ENCODE measurements around the gene RFX5. TPM values are rescaled to one million over a fixed set of nuclear protein-coding genes. Genes with fewer than 3 reads are reported as not detected.

Gene RFX5
- total RNA-seq, 1 experiment from 2014 or later: 72.7 TPM

GRCh38 chr1:151312411-151312810, 34.6 kb downstream of the RFX5 start:
- H2BK20ac ChIP-seq (ENCODE audit: low read depth, low read length, poor library complexity, severe bottlenecking): no peak overlapping the region
- H3K27ac Mint-ChIP-seq: no peak overlapping the region
- no peak overlapping the region for H3K14ac ChIP-seq (ENCODE audit: insufficient read depth, low read length)
- H3K36me3 Mint-ChIP-seq (ENCODE audit: insufficient read depth in 1 of 3, low read depth in 3 of 3): peaks cover 9 to 64% (median 32%) of the 10 kb centered on the region in 3 experiments; a peak in 6 of 7 replicates
- H3K4me1 ChIP-seq (ENCODE audit: insufficient read depth, low read length): 0 out of 2 replicates have a peak, but pooled peaks cover 5% of the 10 kb centered on the region
- H3K9me3 ChIP-seq (ENCODE audit: control insufficient read depth, low read depth, low read length): no peaks in the 10 kb centered on the region
- H4K5ac ChIP-seq (ENCODE audit: insufficient read length, low read depth, low read length): no peak overlapping the region
- no peak overlapping the region for H3K4me3 Mint-ChIP-seq
- H3K9ac ChIP-seq (ENCODE audit: extremely low read depth, insufficient read length, low read length): no peak overlapping the region
- TF ChIP-seq CTCF (conservative IDR thresholded peaks at IDR 0.05): no peak
- H3K4me1 Mint-ChIP-seq: peaks cover 10 to 11% of the 10 kb centered on the region in 2 experiments
- H3K23me2 ChIP-seq (ENCODE audit: insufficient read length, low read depth, low read length, poor library complexity, severe bottlenecking): no peaks in the 10 kb centered on the region
- no peak overlapping the region for H3K27ac ChIP-seq (ENCODE audit: insufficient read length, low read depth, low read length)
- no peak overlapping the region for H3K4ac ChIP-seq (ENCODE audit: low read depth, low read length)
- no peak overlapping the region for H4K91ac ChIP-seq (ENCODE audit: insufficient read length, low read depth, low read length)
- H3K56ac ChIP-seq (ENCODE audit: insufficient read length, low read depth, low read length): no peak overlapping the region
- no peak overlapping the region for H2AFZ ChIP-seq (ENCODE audit: low read length)
- no peaks in the 10 kb centered on the region for H3K79me1 ChIP-seq (ENCODE audit: insufficient read depth, low read depth, low read length, poor library complexity, severe bottlenecking)
- H2BK120ac ChIP-seq (ENCODE audit: low read depth, low read length, poor library complexity, severe bottlenecking): no peak overlapping the region
- no peak overlapping the region for H2AK5ac ChIP-seq (ENCODE audit: insufficient read length, low read length)
- no peak overlapping the region for H3K4me2 ChIP-seq (ENCODE audit: insufficient read depth, insufficient read length, low read length)
- no peak overlapping the region for H3K18ac ChIP-seq (ENCODE audit: insufficient read length, low read depth, low read length)
- DNase-seq: no peak
- H2BK15ac ChIP-seq (ENCODE audit: low read depth, low read length): no peak overlapping the region
- no peak overlapping the region for H3K23ac ChIP-seq (ENCODE audit: insufficient read length, low read depth, low read length)
- no peaks in the 10 kb centered on the region for H3K79me2 ChIP-seq (ENCODE audit: insufficient read depth, low read length)
- no peak overlapping the region for H2BK5ac ChIP-seq (ENCODE audit: insufficient read length, low read length)
- WGBS (ENCODE audit: extremely low coverage, insufficient read length, low lambda C conversion rate): no CpG with 5 or more reads among the region's 4 CpGs
- H3K9me3 Mint-ChIP-seq: no peaks in the 10 kb centered on the region
- no peak overlapping the region for H3T11ph ChIP-seq (ENCODE audit: low read length)
- peaks cover 2% of the 10 kb centered on the region for H4K20me1 ChIP-seq (ENCODE audit: control insufficient read depth, insufficient read depth, insufficient read length)
- H2BK12ac ChIP-seq (ENCODE audit: insufficient read length, low read depth, low read length): no peak overlapping the region
- H3K27me3 Mint-ChIP-seq (ENCODE audit: low read depth): no peaks in the 10 kb centered on the region
- H3K27me3 ChIP-seq (ENCODE audit: insufficient read depth, low read length): no peaks in the 10 kb centered on the region
- H4K8ac ChIP-seq (replicated peaks; ENCODE audit: insufficient read length, low read depth, low read length): no peak overlapping the region

All from H9 (cell line).